Dermis microvascular lymphatic vessel endothelial cell (primary cell): ENCODE data around the gene SEMA4G. TPM values are rescaled to one million over a fixed set of nuclear protein-coding genes. Genes with fewer than 3 reads are reported as not detected.
A peak's percentile ranks its signal among the peaks of the same experiment; 100 is the strongest.

Source experiments
- DNase-seq, 2 donors: peaks; one replicate each; pipeline versions ENCODE4 v3.0.0 to v3.0.0-alpha.2; 2010; ENCODE audit warnings: low read depth in 2 of 2
- total RNA-seq: library from RNA; depleted of rRNA; stranded (reverse); fragments of >200 nt; gene quantifications from 2 replicates; pipeline ENCODE4 v1.2.1, GENCODE V29; 2014

SEMA4G gene
- total RNA-seq, 1 donor from 2014 or later, result 0.77 TPM

DNA sequence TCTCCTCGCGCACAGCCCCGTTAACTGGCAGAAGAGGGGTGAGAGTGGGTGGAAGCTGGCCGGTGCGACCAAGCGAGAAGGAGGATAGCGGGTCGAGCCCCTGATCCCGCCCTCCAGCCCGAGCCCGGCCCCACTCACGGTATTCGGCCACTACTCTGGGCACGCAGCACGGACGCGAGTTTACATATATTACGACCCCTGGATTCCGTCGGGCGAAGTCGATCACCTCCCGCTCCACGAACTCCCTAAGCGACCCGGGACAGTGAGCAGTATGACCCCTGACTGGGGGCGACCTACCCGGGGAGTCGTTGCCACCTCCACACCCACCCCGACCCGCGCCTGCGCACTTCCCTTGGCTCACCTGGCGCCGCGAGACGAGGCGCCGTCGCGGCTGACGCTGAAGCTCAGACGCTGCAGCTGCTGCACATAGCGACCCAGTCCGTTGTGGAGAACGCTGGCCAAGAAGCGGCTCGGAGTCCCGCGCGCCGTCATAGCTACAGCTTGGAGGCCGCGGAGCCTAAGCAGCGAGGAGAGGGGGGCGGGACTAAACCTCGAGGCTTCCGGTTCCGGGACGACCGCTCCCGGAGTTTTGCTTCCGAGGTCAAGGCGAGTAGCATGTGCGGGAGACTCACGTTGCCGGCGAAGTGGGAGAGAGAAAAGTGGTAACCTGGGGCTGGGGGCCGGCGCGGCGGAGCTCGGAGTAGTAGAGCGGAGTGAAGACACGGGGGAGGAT is 17.8 kb downstream of the SEMA4G start, which contains the start of the genes MRPL43 and TWNK:
MRPL43 (minus strand) TSS at position 546 of the 733 bp plus-strand sequence; CDS start at position 492, 54 bp downstream.
TWNK (plus strand) TSS at position 592 of the 733 bp plus-strand sequence. CDS start 668 bp downstream, outside the sequence.
- peak in 1 of 2 donors; percentile 80 for DNase-seq

- no peak for DNase-seq
These were observed 18.4 kb downstream of the SEMA4G start for GRCh38 chr10:100987685-100988049.

- no peak for DNase-seq
These were observed 18.9 kb downstream of the SEMA4G start for GRCh38 chr10:100988166-100988565.

GRCh38 chr10:100989088-100989487 is 19.8 kb downstream of the SEMA4G start:
- no peak for DNase-seq

DNA sequence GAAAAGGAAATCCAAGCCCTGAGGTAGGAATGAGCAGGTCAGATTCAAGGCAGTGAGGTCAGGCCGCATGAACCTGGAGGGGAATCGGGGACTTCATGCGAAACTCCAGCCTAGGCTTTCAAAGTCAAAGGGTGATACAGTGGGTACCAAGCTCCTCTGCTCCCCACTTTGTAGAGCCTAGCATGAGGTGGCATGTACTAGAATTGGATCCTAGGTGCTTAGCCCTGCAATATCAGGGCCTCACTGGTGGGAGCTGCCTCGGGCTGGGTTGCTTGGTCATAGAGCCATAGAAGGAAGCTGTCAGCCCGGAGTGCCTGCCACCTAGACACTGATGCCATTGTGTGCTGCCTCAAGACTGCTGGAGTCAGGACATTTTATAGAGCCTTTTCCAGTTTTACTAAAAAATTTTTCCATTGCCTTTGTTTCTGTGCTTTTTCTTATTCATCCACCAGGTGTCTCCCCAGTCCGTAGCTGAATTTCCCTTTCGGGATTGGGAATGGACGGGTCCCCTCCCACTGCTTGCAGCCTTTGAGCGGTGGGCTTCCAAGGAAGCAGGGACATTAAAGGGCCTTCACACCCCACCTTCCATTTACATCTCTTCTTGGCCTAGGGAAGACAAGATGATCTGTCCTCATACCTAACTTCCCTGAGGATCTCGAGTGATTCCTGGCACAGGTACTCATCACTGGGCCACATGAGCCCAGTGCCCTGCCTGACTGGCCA is 24.8 kb downstream of the SEMA4G start:
- DNase-seq, result peak in 1 of 2 donors; percentile 56

GRCh38 chr10:100995181-100995580 is 25.9 kb downstream of the SEMA4G start:
- no peak for DNase-seq

- peak in 1 of 2 donors; percentile 48 for DNase-seq
These were observed 27.5 kb downstream of the SEMA4G start for GRCh38 chr10:100996678-100997359.

GRCh38 chr10:100997360-100998182 is 28.3 kb downstream of the SEMA4G start:
- DNase-seq, result peak in 1 of 2 donors; percentile 75

GRCh38 chr10:100998183-100998990 is 29.1 kb downstream of the SEMA4G start:
- peak in 1 of 2 donors; percentile 82 for DNase-seq

- peak in 1 of 2 donors; percentile 81 for DNase-seq
These were observed 29.9 kb downstream of the SEMA4G start for GRCh38 chr10:100998991-100999741.

DNA sequence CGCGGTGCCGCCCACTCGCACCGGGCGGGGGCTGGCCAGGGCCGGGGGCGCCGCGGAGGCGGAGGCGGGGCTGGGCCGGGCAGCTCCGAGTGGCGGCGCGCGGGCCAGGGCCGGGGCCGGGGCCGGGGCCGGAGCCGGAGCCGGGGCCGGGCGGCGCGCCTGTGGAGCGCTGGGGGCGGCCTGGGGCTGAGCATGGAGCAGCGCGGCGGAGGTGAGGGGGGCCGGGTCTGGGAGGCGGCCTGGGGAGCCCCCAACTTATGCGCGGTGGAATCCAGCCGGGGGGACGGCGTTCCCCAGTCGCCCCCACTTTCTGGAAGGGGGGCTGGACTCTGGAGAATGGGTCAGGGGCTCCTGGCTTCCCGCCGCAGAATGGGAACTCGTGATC is 30.4 kb downstream of the SEMA4G start, which contains the start of gene LZTS2:
LZTS2 (plus strand) TSS at position 67 of the 385 bp plus-strand sequence. CDS start 2,731 bp downstream, outside the sequence.
- DNase-seq, result no peak

- DNase-seq, result peak in 1 of 2 donors; percentile 27
These were observed 31.0 kb downstream of the SEMA4G start for GRCh38 chr10:101000127-101000914.

DNA sequence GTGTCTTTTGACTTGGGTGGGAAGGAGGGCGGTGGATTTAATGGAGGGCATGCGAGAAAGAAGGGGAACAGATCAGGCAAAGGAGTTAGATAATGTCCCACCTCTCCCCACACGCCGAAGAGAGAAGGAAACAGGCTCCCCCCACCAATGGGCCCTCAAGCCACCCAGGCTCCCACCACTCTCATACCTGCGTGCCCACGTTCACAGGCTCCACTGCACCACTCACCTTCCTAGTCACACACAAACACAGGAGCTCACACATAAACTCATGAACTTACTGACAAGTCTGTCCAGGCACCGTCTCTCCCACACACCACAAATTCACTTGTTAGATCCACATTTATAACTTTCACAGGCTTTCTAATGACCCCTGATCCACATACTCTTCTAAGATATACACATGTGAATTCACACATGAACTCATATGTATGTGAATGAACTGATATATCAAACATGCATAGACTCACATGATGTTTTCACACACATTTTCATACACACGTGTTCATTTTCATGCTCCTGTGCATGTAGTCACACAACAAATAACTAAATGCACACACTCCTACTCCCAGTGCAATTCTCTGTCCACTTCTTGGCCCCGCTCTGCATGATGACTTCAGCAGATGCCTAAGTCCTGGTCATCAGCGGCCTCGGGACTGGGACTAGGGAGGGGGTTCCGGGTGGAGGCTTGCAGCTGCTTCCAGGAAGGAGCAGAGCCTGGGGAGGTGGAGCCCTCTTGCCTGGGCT is 31.8 kb downstream of the SEMA4G start:
- DNase-seq, result peak in 1 of 2 donors; percentile 95

GRCh38 chr10:101001659-101002035 is 32.3 kb downstream of the SEMA4G start:
- no peak for DNase-seq

GRCh38 chr10:101002456-101002855 is 33.2 kb downstream of the SEMA4G start:
- DNase-seq, result no peak

DNA sequence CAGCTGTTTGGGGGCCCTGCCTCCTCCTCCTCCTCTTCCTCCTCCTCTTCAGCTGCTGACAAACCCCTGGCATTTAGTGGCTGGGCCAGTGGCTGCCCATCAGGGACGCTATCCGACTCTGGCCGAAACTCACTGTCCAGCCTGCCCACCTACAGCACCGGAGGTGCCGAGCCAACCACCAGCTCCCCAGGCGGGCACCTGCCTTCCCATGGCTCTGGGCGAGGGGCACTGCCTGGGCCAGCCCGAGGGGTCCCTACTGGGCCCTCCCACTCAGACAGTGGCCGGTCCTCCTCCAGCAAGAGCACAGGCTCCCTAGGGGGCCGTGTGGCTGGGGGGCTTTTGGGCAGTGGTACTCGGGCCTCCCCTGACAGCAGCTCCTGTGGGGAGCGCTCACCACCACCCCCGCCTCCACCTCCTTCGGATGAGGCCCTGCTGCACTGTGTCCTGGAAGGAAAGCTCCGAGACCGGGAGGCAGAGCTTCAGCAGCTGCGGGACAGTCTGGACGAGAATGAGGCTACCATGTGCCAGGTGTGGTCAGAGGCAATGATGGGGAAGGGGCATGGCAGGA is 34.4 kb downstream of the SEMA4G start:
- no peak for DNase-seq

DNA sequence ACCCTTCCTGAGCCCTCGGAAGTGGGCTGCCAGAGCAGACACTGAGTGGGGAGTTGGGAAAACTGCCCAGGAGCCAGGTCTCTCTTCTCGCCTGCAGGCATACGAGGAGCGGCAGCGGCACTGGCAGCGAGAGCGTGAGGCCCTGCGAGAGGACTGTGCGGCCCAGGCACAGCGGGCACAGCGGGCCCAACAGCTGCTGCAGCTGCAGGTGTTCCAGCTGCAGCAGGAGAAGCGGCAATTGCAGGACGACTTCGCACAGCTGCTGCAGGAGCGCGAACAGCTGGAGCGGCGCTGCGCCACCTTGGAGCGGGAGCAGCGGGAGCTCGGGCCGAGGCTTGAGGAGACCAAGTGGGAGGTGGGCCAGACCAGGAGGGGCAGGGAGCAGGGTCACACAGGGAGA is 36.1 kb downstream of the SEMA4G start:
- no peak for DNase-seq
